HepG2 (cell line): ENCODE data around the gene ABCC5.

Experiments used
- BRD4 ChIP-seq: sonication (generic); formaldehyde crosslinking; IDR thresholded peaks from 2 replicates; pipeline ENCODE4 v1.4.0; 2020; ENCODE audit warnings: missing genetic modification reagents
- CREB1 ChIP-seq, 2 experiments: fragments of 450-650 bp in 1 of 2; IDR thresholded peaks; 2 replicates each; pipeline ENCODE4 v1.6.1; 2016 to 2017; ENCODE audit warnings: control low read depth in 1 of 2, mild to moderate bottlenecking in 1 of 2, missing compliant biosample characterization in 1 of 2, missing genetic modification characterization in 1 of 2
- CTCF ChIP-seq: sonication (generic); formaldehyde crosslinking; IDR thresholded peaks from 2 replicates; pipeline ENCODE4 v1.5.0; 2020; ENCODE audit warnings: mild to moderate bottlenecking, missing genetic modification reagents, moderate library complexity
- FOXK1 ChIP-seq: sonication (generic); formaldehyde crosslinking; IDR thresholded peaks from 2 replicates; pipeline ENCODE4 v1.4.0; 2020; ENCODE audit warnings: low read depth, missing genetic modification reagents, borderline replicate concordance
- HOXA7 ChIP-seq: sonication (generic); formaldehyde crosslinking; IDR thresholded peaks from 2 replicates; pipeline ENCODE4 v1.8.1; 2022; ENCODE audit warnings: mild to moderate bottlenecking, missing genetic modification reagents, moderate library complexity
- PCBP1 ChIP-seq: fragments of 200-400 bp; formaldehyde crosslinking; IDR thresholded peaks from 2 replicates; pipeline ENCODE4 v1.6.1; 2017; ENCODE audit warnings: mild to moderate bottlenecking, low read depth, low read length, borderline replicate concordance
- POLR2A ChIP-seq, 2 experiments: IDR thresholded peaks; 2 replicates each; pipeline ENCODE4 v1.6.1; 2011; ENCODE audit warnings: low read depth in 2 of 2, low read length in 2 of 2, mild to moderate bottlenecking in 1 of 2, moderate library complexity in 1 of 2; ENCODE audit not compliant: insufficient read depth in 1 of 2
- RFX5 ChIP-seq: IDR thresholded peaks from 2 replicates; pipeline ENCODE4 v1.6.1; 2011; ENCODE audit warnings: low read depth, low read length, improper control_type of control experiment
- RNF2 ChIP-seq: fragments of 450-650 bp; conservative IDR thresholded peaks from 2 replicates; pipeline ENCODE4 v1.6.1; 2016; ENCODE audit warnings: low read depth
- SIN3B ChIP-seq: fragments of 150-350 bp; IDR thresholded peaks from 2 replicates; pipeline ENCODE4 v1.6.1; 2014; ENCODE audit warnings: low read length
- TBX3 ChIP-seq: fragments of 450-650 bp; IDR thresholded peaks from 2 replicates; pipeline ENCODE4 v1.6.1; 2017; ENCODE audit warnings: antibody characterized with exemption, mild to moderate bottlenecking, inconsistent platforms, borderline replicate concordance
- ZMAT3 ChIP-seq: sonication (generic); formaldehyde crosslinking; conservative IDR thresholded peaks from 2 replicates; pipeline ENCODE4 v1.7.0; 2021; ENCODE audit warnings: missing genetic modification reagents
- TF ChIP-seq, protein P1 (sequence below): sonication (generic); formaldehyde crosslinking; IDR thresholded peaks from 2 replicates; pipeline ENCODE4 v1.8.0; 2022; ENCODE audit warnings: mild to moderate bottlenecking, missing genetic modification reagents

DNA sequence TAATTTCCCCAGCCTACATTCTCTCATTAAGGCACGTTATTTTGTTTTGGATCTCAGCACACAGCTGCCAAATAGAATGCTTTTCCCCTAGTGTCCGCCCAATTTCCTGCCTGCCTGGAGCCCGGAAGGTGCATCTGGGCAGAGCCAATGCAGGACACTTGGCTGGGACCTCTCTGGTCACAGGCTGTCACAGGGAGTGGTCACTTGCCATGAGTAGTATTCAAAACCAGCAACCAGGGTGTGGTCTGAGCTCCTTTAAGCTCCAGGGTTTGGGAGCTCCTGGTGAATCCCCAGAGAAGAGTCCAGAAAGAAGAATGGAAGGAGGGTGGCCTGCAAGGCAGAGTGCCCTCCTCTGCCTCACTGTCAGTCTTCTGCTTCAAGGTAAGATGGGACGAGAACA is 35.1 kb upstream of the ABCC5 start, which contains the start of gene HTR3C:
- TF ChIP-seq ZMAT3 (CRISPR knock-in tag) (no peak), RNF2 (no peak), POLR2A (IDR thresholded peaks at IDR 0.05; ENCODE audit: insufficient read depth in 1 of 2, low read depth in 2 of 2, low read length in 2 of 2) (no peak), HOXA7 (CRISPR knock-in tag) (no peak), FOXK1 (CRISPR knock-in tag) (no peak), CREB1 (IDR thresholded peaks at IDR 0.05) (no peak), CREB1 (CRISPR knock-in tag; IDR thresholded peaks at IDR 0.05) (no peak), CTCF (CRISPR knock-in tag) (no peak), RFX5 (no peak), TBX3 (no peak), BRD4 (CRISPR knock-in tag) (no peak), SIN3B (no peak), PCBP1 (no peak)
- TF ChIP-seq, protein P1, sequence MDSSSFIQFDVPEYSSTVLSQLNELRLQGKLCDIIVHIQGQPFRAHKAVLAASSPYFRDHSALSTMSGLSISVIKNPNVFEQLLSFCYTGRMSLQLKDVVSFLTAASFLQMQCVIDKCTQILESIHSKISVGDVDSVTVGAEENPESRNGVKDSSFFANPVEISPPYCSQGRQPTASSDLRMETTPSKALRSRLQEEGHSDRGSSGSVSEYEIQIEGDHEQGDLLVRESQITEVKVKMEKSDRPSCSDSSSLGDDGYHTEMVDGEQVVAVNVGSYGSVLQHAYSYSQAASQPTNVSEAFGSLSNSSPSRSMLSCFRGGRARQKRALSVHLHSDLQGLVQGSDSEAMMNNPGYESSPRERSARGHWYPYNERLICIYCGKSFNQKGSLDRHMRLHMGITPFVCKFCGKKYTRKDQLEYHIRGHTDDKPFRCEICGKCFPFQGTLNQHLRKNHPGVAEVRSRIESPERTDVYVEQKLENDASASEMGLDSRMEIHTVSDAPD (CRISPR knock-in tag): no peak
